ENCODE results near the gene NBEAL2.

NBEAL2 gene

GRCh38 chr3:47010111-47010712 lies 30.7 kb downstream of the NBEAL2 start:
- intact Hi-C loops (cut with DNase I; ENCODE audit: low total_unique reads): no loop called here
- Histone ChIP-seq H3K27ac (peak overlapping the region; percentile 91), H3K4me1 (peaks cover 4 to 15% (median 12%) of the 10 kb centered on the region in 4 donors), H3K4me3 (peak overlapping the region; percentile 60 to 81), H3K27me3 (no peaks in the 10 kb centered on the region), H3K9me3 (no peaks in the 10 kb centered on the region), H3K36me3 (peaks cover 0 to 51% (median 11%) of the 10 kb centered on the region in 3 donors)
- DNase-seq: peak in 1 of 2 donors; percentile 22
- TF ChIP-seq, protein P1, sequence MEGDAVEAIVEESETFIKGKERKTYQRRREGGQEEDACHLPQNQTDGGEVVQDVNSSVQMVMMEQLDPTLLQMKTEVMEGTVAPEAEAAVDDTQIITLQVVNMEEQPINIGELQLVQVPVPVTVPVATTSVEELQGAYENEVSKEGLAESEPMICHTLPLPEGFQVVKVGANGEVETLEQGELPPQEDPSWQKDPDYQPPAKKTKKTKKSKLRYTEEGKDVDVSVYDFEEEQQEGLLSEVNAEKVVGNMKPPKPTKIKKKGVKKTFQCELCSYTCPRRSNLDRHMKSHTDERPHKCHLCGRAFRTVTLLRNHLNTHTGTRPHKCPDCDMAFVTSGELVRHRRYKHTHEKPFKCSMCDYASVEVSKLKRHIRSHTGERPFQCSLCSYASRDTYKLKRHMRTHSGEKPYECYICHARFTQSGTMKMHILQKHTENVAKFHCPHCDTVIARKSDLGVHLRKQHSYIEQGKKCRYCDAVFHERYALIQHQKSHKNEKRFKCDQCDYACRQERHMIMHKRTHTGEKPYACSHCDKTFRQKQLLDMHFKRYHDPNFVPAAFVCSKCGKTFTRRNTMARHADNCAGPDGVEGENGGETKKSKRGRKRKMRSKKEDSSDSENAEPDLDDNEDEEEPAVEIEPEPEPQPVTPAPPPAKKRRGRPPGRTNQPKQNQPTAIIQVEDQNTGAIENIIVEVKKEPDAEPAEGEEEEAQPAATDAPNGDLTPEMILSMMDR (IDR thresholded peaks at IDR 0.05): no peak

GRCh38 chr3:47010910-47011309 lies 31.4 kb downstream of the NBEAL2 start:
- Histone ChIP-seq H3K4me1 (peaks cover 4 to 15% (median 12%) of the 10 kb centered on the region in 4 donors), H3K9me3 (no peaks in the 10 kb centered on the region), H3K27ac (no peak overlapping the region), H3K36me3 (peaks cover 0 to 49% (median 11%) of the 10 kb centered on the region in 3 donors), H3K27me3 (no peaks in the 10 kb centered on the region), H3K4me3 (no peak overlapping the region)
- TF ChIP-seq, protein P1 (IDR thresholded peaks at IDR 0.05): no peak
- DNase-seq: peak in 1 of 2 donors; percentile 60
- intact Hi-C loops (cut with DNase I; ENCODE audit: low total_unique reads): no loop called here

DNA sequence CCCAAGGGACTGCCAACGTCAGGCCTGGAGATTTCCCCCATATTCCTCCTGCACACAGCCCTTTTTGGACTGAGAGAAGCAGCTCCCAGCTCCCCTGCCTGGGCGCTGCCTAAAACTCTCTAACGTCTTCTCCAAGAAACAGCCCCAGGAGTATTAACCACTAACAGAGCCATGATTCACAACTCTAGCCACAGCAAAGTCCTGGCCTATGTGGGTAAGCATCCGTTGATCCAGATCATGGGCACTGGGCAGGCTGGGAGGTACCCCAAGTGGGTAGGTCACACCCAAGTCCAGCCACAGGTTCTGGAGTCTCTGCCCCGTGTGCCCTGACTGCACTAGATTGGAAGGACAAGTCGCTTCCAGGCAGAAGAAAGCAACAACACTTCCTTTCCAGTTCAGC lies 31.9 kb downstream of the NBEAL2 start:
- Histone ChIP-seq H3K4me3 (no peak overlapping the region), H3K27ac (no peak overlapping the region), H3K9me3 (no peaks in the 10 kb centered on the region), H3K27me3 (no peaks in the 10 kb centered on the region), H3K36me3 (peaks cover 0 to 49% (median 14%) of the 10 kb centered on the region in 3 donors), H3K4me1 (peaks cover 4 to 15% (median 12%) of the 10 kb centered on the region in 4 donors)
- DNase-seq: peak in 1 of 2 donors; percentile 51
- intact Hi-C loops (cut with DNase I; ENCODE audit: low total_unique reads): no loop called here
- TF ChIP-seq, protein P1 (IDR thresholded peaks at IDR 0.05): no peak

DNA sequence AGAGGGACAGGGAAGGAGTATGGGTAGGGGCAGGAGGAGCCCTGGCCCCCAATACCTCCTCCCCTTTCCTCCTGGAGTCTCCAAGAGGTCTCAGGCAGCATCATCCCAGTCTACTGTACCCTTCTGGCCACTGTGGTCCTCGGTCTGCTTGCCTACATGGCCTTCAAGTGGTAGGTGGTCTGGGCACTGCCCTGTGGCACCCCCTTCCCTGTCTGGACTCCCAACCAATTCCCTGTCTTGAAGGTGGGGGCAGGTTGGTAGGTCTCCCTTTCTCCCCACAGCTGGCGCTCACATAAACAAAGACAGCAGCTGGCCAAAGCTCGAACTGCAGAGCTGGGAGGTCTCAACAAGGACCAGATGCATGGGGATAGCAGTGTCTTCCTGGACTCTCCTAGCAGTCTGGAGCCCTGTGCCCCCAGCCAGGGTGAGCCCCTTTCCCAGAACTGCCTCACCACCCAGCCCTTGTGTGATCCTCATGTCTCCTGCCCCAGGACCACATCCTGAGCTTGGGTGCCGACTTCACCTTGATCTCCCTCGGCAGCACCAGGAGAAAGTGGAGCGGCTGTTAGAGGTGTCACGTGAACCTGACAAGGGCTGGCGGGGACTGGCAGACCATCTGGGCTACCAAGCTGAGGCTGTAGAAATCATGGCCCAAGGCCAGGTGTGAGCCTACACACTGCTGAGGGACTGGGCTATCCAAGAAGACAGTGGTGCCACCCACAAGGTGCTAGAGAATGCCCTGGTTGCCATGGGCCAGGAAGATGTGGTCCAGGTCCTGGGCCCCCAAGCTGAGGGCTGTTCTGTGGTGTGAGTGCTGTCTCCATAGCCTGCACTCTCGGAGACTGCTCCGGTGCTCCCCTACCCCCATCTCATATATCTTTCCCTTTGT lies 33.1 kb downstream of the NBEAL2 start:
- no peak overlapping the region for H3K27ac ChIP-seq
- intact Hi-C loops (cut with DNase I; ENCODE audit: low total_unique reads): no loop called here
- H3K9me3 ChIP-seq: no peaks in the 10 kb centered on the region
- DNase-seq: peak in 1 of 2 donors; percentile 58
- no peak overlapping the region for H3K4me3 ChIP-seq
- H3K4me1 ChIP-seq: peaks cover 4 to 15% (median 12%) of the 10 kb centered on the region in 4 donors
- no peaks in the 10 kb centered on the region for H3K27me3 ChIP-seq
- TF ChIP-seq, protein P1 (IDR thresholded peaks at IDR 0.05): no peak
- peaks cover 6 to 49% (median 27%) of the 10 kb centered on the region in 3 donors for H3K36me3 ChIP-seq

DNA sequence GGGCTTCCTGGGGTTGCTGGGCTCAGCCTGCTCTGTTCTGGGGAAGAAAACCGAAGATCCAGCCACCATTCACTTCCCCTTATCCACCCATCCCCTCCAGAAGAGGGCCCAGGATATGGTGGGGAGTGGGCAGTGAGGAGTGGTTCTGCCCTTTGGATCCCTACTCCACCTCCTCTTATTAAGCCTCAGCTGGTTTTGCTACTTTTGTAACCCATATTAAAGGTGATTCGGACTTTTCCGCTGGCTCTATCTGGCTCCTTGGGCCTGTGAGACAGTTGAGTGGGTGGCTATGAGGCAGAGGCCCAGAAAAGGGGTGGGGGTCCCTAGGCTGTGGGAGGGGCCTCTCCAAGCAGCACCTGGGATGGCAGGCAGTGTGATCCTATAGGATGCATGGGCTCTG lies 33.8 kb downstream of the NBEAL2 start:
- no peak overlapping the region for H3K4me3 ChIP-seq
- intact Hi-C loops (cut with DNase I; ENCODE audit: low total_unique reads): no loop called here
- H3K27ac ChIP-seq: no peak overlapping the region
- H3K4me1 ChIP-seq: peaks cover 4 to 15% (median 12%) of the 10 kb centered on the region in 4 donors
- TF ChIP-seq, protein P1 (IDR thresholded peaks at IDR 0.05): no peak
- DNase-seq: no peak
- no peaks in the 10 kb centered on the region for H3K27me3 ChIP-seq
- H3K9me3 ChIP-seq: no peaks in the 10 kb centered on the region
- peaks cover 12 to 54% (median 33%) of the 10 kb centered on the region in 3 donors for H3K36me3 ChIP-seq

All from tibial artery (tissue), 4 donors.